GM23248 (cell line): ENCODE data around the gene DOCK6.

Experiments used
- EZH2 ChIP-seq: fragments of 200-600 bp; sonication (generic); IDR thresholded peaks from 2 replicates; pipeline ENCODE4 v1.6.1; 2018; ENCODE audit warnings: antibody characterized with exemption, mild to moderate bottlenecking; ENCODE audit not compliant: insufficient read depth, poor library complexity, severe bottlenecking
- EZH2phosphoT487 ChIP-seq: fragments of 200-600 bp; sonication (generic); IDR thresholded peaks from 2 replicates; pipeline ENCODE4 v1.6.1; 2018; ENCODE audit warnings: antibody characterized with exemption, moderate library complexity, mild to moderate bottlenecking, low read depth; ENCODE audit not compliant: insufficient read depth

DNA sequence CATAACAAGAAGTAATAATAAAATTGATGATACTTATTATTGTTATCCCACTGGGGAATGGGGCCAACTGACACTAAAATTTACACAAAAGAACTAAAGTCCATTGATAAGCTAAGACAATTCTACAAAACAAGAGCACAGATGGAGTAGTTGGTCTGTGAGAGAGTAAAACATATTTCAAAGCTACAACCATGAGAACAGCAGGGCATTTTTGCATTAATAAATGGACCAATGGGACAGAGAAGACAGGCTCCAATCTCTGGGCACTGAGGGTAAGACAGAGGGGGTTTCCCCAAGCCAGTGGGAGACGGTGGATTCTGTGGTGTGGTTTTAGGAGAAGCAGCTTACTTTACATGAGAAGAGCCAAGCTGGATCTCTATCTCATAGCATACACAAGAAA, 79.3 kb downstream of the DOCK6 start:
- TF ChIP-seq EZH2 = no peak
- no peak for TF ChIP-seq EZH2phosphoT487
